ENCODE data around the gene CBLB.

Gene CBLB

DNA sequence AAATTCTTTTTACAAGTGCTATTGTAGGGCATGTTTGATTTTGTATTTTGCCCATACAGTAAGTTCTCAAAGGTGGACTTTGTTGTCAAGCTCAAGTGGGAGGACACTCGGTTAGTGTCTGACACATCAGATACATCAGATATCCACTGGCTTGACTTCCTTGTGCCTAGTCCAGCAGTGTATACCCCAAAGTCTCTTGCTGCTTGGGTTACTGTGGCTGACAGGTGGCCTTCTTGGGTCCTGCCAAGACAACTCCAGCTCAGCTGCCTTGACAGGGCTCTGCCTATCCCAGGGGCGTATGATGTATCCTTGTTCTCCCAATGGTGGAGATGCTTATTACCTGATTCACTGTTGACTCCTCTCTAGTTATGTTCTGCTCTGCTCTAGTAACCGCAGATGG lies 214.9 kb downstream of the CBLB start:
- no peaks in the 10 kb centered on the region for H3K79me2 ChIP-seq (ENCODE audit: low read length)
- H3K27me3 ChIP-seq (ENCODE audit: low read depth, low read length) = no peaks in the 10 kb centered on the region
- TF ChIP-seq CTCF (IDR thresholded peaks at IDR 0.05; ENCODE audit: low read depth, low read length) = no peak
- TF ChIP-seq EZH2phosphoT487 (IDR thresholded peaks at IDR 0.05; ENCODE audit: low read depth) = no peak
- no peaks in the 10 kb centered on the region for H4K20me1 ChIP-seq (ENCODE audit: insufficient read depth, low read length)
- no peak overlapping the region for H3K27ac ChIP-seq (ENCODE audit: low read length)
- H2AFZ ChIP-seq (ENCODE audit: low read depth, low read length) = no peak overlapping the region
- H3K9ac ChIP-seq (ENCODE audit: low read length) = no peak overlapping the region
- H3K36me3 ChIP-seq (replicated peaks; ENCODE audit: low read depth, low read length) = no peaks in the 10 kb centered on the region
- peaks cover 9% of the 10 kb centered on the region for H3K4me1 ChIP-seq (ENCODE audit: low read length)
- no peak overlapping the region for H3K4me3 ChIP-seq (ENCODE audit: low read length)
- H3K4me2 ChIP-seq (ENCODE audit: low read length) = no peak overlapping the region
- H3K9me3 ChIP-seq (ENCODE audit: insufficient read depth, low read length) = no peaks in the 10 kb centered on the region

DNA sequence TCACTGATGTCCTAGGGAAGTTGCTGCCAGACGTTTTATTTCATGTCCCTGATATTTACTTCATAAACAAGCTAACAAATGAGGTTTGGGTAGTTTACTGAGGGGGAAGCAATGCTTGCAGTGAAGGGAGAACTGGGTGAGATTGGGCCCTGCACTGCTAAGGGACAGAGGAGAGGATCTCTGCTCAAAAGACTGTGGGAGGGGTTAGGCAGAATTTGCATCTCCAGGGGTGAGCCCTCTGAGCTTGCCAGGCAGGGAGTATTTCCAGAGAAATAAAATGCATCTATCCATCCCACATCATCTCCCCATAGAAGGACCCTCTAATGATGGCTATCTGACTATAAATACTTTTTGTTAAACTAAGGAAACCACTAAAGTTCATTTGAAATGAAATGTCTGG lies 215.6 kb downstream of the CBLB start:
- no peaks in the 10 kb centered on the region for H4K20me1 ChIP-seq (ENCODE audit: insufficient read depth, low read length)
- no peaks in the 10 kb centered on the region for H3K79me2 ChIP-seq (ENCODE audit: low read length)
- H3K4me2 ChIP-seq (ENCODE audit: low read length) = no peak overlapping the region
- H3K4me3 ChIP-seq (ENCODE audit: low read length) = no peak overlapping the region
- no peaks in the 10 kb centered on the region for H3K27me3 ChIP-seq (ENCODE audit: low read depth, low read length)
- TF ChIP-seq EZH2phosphoT487 (IDR thresholded peaks at IDR 0.05; ENCODE audit: low read depth) = no peak
- no peak for TF ChIP-seq CTCF (IDR thresholded peaks at IDR 0.05; ENCODE audit: low read depth, low read length)
- no peak overlapping the region for H3K27ac ChIP-seq (ENCODE audit: low read length)
- H3K9ac ChIP-seq (ENCODE audit: low read length) = no peak overlapping the region
- H3K4me1 ChIP-seq (ENCODE audit: low read length) = peaks cover 9% of the 10 kb centered on the region
- H3K9me3 ChIP-seq (ENCODE audit: insufficient read depth, low read length) = no peaks in the 10 kb centered on the region
- no peak overlapping the region for H2AFZ ChIP-seq (ENCODE audit: low read depth, low read length)
- H3K36me3 ChIP-seq (replicated peaks; ENCODE audit: low read depth, low read length) = no peaks in the 10 kb centered on the region

DNA sequence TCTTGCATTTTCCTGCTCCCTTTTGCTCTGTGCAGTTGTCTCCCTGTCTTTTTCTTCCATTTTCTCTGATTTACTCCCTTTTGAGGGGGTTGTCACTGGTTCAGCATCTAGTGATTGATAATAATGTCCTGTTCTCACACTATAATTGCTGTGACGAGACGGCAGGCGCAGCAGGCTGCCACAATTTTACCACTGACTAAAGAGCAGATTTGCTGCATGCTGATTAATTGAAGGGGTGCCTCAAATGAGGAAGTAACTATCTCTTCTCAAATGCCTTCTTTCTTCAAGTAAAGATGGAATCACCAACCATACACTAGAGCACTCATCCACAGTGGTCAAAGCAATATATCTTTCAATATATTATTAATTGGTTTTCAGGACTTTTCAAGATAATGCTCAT lies 219.3 kb downstream of the CBLB start:
- peak overlapping the region; percentile 29; the same call in 1 of the 2 replicates for H3K4me2 ChIP-seq (ENCODE audit: low read length)
- H4K20me1 ChIP-seq (ENCODE audit: insufficient read depth, low read length) = no peaks in the 10 kb centered on the region
- 0 out of 2 replicates have a peak overlapping the region, but pooled peaks have one; percentile 7 for H3K4me3 ChIP-seq (ENCODE audit: low read length)
- H3K79me2 ChIP-seq (ENCODE audit: low read length) = no peaks in the 10 kb centered on the region
- no peaks in the 10 kb centered on the region for H3K27me3 ChIP-seq (ENCODE audit: low read depth, low read length)
- H3K36me3 ChIP-seq (replicated peaks; ENCODE audit: low read depth, low read length) = no peaks in the 10 kb centered on the region
- H3K9me3 ChIP-seq (ENCODE audit: insufficient read depth, low read length) = no peaks in the 10 kb centered on the region
- no peak overlapping the region for H3K27ac ChIP-seq (ENCODE audit: low read length)
- peaks cover 23% of the 10 kb centered on the region for H3K4me1 ChIP-seq (ENCODE audit: low read length)
- H3K9ac ChIP-seq (ENCODE audit: low read length) = no peak overlapping the region
- H2AFZ ChIP-seq (ENCODE audit: low read depth, low read length) = no peak overlapping the region
- TF ChIP-seq EZH2phosphoT487 (IDR thresholded peaks at IDR 0.05; ENCODE audit: low read depth) (no peak), CTCF (IDR thresholded peaks at IDR 0.05; ENCODE audit: low read depth, low read length) (no peak)

DNA sequence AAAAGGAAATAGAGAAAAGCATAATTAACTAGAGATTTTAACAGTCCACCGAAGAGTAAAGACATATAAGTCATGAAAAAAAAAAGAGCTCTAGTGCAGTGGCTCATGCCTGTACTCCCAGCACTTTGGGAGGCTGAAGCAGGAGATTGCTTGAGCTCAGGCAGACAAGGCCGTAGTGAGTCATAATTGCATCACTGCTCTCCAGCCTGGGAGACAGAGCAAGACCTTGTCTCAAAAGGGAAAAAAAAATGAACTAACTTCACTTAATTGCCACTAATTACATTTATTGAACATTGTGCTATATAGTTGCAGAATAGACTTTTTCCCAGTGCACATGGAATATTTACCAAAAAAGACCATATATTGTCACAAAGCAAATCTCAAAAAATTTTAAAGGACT lies 221.8 kb downstream of the CBLB start:
- Histone ChIP-seq H3K27ac (ENCODE audit: low read length) (peak overlapping the region; percentile 37), H3K36me3 (replicated peaks; ENCODE audit: low read depth, low read length) (no peaks in the 10 kb centered on the region), H3K9me3 (ENCODE audit: insufficient read depth, low read length) (no peaks in the 10 kb centered on the region), H3K9ac (ENCODE audit: low read length) (no peak overlapping the region), H3K4me2 (ENCODE audit: low read length) (peak overlapping the region; percentile 37), H2AFZ (ENCODE audit: low read depth, low read length) (no peak overlapping the region), H3K4me3 (ENCODE audit: low read length) (no peak overlapping the region), H3K4me1 (ENCODE audit: low read length) (peaks cover 23% of the 10 kb centered on the region), H3K27me3 (ENCODE audit: low read depth, low read length) (no peaks in the 10 kb centered on the region), H3K79me2 (ENCODE audit: low read length) (no peaks in the 10 kb centered on the region), H4K20me1 (ENCODE audit: insufficient read depth, low read length) (no peaks in the 10 kb centered on the region)
- TF ChIP-seq EZH2phosphoT487 (IDR thresholded peaks at IDR 0.05; ENCODE audit: low read depth) (no peak), CTCF (IDR thresholded peaks at IDR 0.05; ENCODE audit: low read depth, low read length) (no peak)

Measured in OCI-LY3 (cell line).